SK-N-SH treated with all-trans-retinoic acid at 6 μM for 48 hours (cell line): ENCODE measurements around the gene PRSS3.

Experiments
- ARNTL ChIP-seq: fragments of 450-650 bp; formaldehyde crosslinking; IDR thresholded peaks from 2 replicates; pipeline ENCODE4 v1.5.0; 2020; ENCODE audit warnings: low read depth, mild to moderate bottlenecking, moderate library complexity, borderline replicate concordance
- GLIS3 ChIP-seq: fragments of 250-450 bp; sonication (Bioruptor Pico); IDR thresholded peaks from 2 replicates; pipeline ENCODE4 v1.5.0; 2020; ENCODE audit warnings: mild to moderate bottlenecking, moderate library complexity
- TCF4 ChIP-seq: fragments of 250-450 bp; sonication (Bioruptor Pico); IDR thresholded peaks from 2 replicates; pipeline ENCODE4 v1.8.0; 2021; ENCODE audit warnings: mild to moderate bottlenecking, moderate library complexity, borderline replicate concordance
- ZC3H10 ChIP-seq: fragments of 250-450 bp; sonication (Bioruptor Pico); IDR thresholded peaks from 2 replicates; pipeline ENCODE4 v1.5.1; 2021; ENCODE audit warnings: mild to moderate bottlenecking, moderate library complexity
- ZFP3 ChIP-seq: fragments of 250-450 bp; sonication (Bioruptor Pico); IDR thresholded peaks from 2 replicates; pipeline ENCODE4 v1.5.0; 2020; ENCODE audit warnings: mild to moderate bottlenecking, moderate library complexity
- TF ChIP-seq, protein P1 (sequence below): fragments of 250-450 bp; sonication (Bioruptor Pico); IDR thresholded peaks from 2 replicates; pipeline ENCODE4 v1.8.0; 2020; ENCODE audit warnings: mild to moderate bottlenecking, moderate library complexity, borderline replicate concordance

GRCh38 chr9:33785914-33786313 is 9.4 kb upstream of the PRSS3 start:
- TF ChIP-seq ZFP3 (no peak), ZC3H10 (CRISPR knock-in tag) (no peak), ARNTL (CRISPR knock-in tag) (no peak), GLIS3 (CRISPR knock-in tag) (no peak), TCF4 (no peak)
- TF ChIP-seq, protein P1, sequence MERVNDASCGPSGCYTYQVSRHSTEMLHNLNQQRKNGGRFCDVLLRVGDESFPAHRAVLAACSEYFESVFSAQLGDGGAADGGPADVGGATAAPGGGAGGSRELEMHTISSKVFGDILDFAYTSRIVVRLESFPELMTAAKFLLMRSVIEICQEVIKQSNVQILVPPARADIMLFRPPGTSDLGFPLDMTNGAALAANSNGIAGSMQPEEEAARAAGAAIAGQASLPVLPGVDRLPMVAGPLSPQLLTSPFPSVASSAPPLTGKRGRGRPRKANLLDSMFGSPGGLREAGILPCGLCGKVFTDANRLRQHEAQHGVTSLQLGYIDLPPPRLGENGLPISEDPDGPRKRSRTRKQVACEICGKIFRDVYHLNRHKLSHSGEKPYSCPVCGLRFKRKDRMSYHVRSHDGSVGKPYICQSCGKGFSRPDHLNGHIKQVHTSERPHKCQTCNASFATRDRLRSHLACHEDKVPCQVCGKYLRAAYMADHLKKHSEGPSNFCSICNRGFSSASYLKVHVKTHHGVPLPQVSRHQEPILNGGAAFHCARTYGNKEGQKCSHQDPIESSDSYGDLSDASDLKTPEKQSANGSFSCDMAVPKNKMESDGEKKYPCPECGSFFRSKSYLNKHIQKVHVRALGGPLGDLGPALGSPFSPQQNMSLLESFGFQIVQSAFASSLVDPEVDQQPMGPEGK: no peak
